CD14-positive monocyte (primary cell): Measurements from ENCODE around the gene TOX3. TPM values are rescaled to one million over a fixed set of nuclear protein-coding genes. Genes with fewer than 3 reads are reported as not detected.

ENCODE experiments used
- DNase-seq, 3 donors: peaks; one replicate each; pipeline ENCODE4 v3.0.0-alpha.2; 2011 to 2022
- H2AFZ ChIP-seq: 2 replicates; pipeline ENCODE4 v1.6.0; 2012; ENCODE audit warnings: mild to moderate bottlenecking, low read depth, low read length, inconsistent platforms; ENCODE audit not compliant: insufficient read depth, poor library complexity, severe bottlenecking
- H3K27ac ChIP-seq, 2 donors: 1 replicate in 1 of 2; 2 replicates in 1 of 2; pipeline ENCODE4 v1.5.1; 2012 to 2013; ENCODE audit warnings: low read length in 2 of 2, control low read depth in 1 of 2, inconsistent platforms in 1 of 2, low read depth in 1 of 2, mild to moderate bottlenecking in 1 of 2
- H3K27me3 ChIP-seq, 2 donors: one replicate each; pipeline versions ENCODE4 v1.6.0 to v1.6.1; 2011 to 2013; ENCODE audit warnings: low read length in 2 of 2; ENCODE audit not compliant: control insufficient read depth in 2 of 2, insufficient read depth in 2 of 2
- H3K36me3 ChIP-seq, 2 donors: replicated peaks in 1 of 2; 1 replicate in 1 of 2; 2 replicates in 1 of 2; pipeline versions ENCODE4 v1.5.1 to v1.6.1; 2012 to 2013; ENCODE audit warnings: low read length in 2 of 2, control low read depth in 1 of 2, inconsistent platforms in 1 of 2, mild to moderate bottlenecking in 1 of 2; ENCODE audit not compliant: insufficient read depth in 2 of 2, control insufficient read depth in 1 of 2
- H3K4me1 ChIP-seq, 2 donors: 1 replicate in 1 of 2; 2 replicates in 1 of 2; pipeline versions ENCODE4 v1.5.1 to v1.6.1; 2012 to 2013; ENCODE audit warnings: low read length in 2 of 2, control low read depth in 1 of 2, inconsistent platforms in 1 of 2, mild to moderate bottlenecking in 1 of 2, moderate library complexity in 1 of 2; ENCODE audit not compliant: insufficient read depth in 2 of 2, control insufficient read depth in 1 of 2
- H3K4me2 ChIP-seq: replicated peaks from 2 replicates; pipeline ENCODE3; 2012; ENCODE audit warnings: low read length, moderate library complexity, mild to moderate bottlenecking; ENCODE audit not compliant: poor library complexity, severe bottlenecking; ENCODE audit errors: extremely low read depth
- H3K4me3 ChIP-seq, 3 experiments: fragments of 200-600 bp in 1 of 3; sonication (generic) in 1 of 3; replicated peaks in 1 of 3; 1 replicate in 2 of 3; 2 replicates in 1 of 3; pipeline ENCODE4 v1.5.1; 2011 to 2013; ENCODE audit warnings: low read length in 3 of 3, mild to moderate bottlenecking in 3 of 3, control low read depth in 2 of 3, low read depth in 2 of 3, inconsistent platforms in 1 of 3, moderate library complexity in 1 of 3
- H3K79me2 ChIP-seq: 2 replicates; pipeline ENCODE4 v1.6.0; 2012; ENCODE audit warnings: mild to moderate bottlenecking, control low read depth, inconsistent platforms, low read length, moderate library complexity; ENCODE audit not compliant: insufficient read depth
- H3K9ac ChIP-seq: 2 replicates; pipeline ENCODE4 v1.6.0; 2017; ENCODE audit warnings: low read length, mild to moderate bottlenecking; ENCODE audit not compliant: insufficient read depth, poor library complexity, severe bottlenecking
- H3K9me3 ChIP-seq, 2 donors: replicated peaks in 1 of 2; 1 replicate in 1 of 2; 2 replicates in 1 of 2; pipeline versions ENCODE4 v1.5.1 to v1.6.1; 2012 to 2013; ENCODE audit warnings: low read length in 2 of 2, control low read depth in 1 of 2; ENCODE audit not compliant: control insufficient read depth in 1 of 2, insufficient read depth in 1 of 2
- H4K20me1 ChIP-seq: 2 replicates; pipeline ENCODE4 v1.6.0; 2012; ENCODE audit warnings: mild to moderate bottlenecking, low read length, control low read depth, moderate library complexity; ENCODE audit not compliant: insufficient read depth
- H3K27ac Mint-ChIP-seq, 7 donors: one replicate each; pipeline ENCODE4 v1.8.0; 2020; ENCODE audit warnings: mild to moderate bottlenecking in 7 of 7, mixed read lengths in 7 of 7, moderate library complexity in 6 of 7, inconsistent platforms in 2 of 7
- H3K27me3 Mint-ChIP-seq, 3 donors: one replicate each; pipeline ENCODE4 v1.8.0; 2021 to 2022; ENCODE audit warnings: low read depth in 3 of 3, mild to moderate bottlenecking in 3 of 3, mixed read lengths in 3 of 3, moderate library complexity in 3 of 3, inconsistent platforms in 1 of 3
- H3K36me3 Mint-ChIP-seq, 2 donors: one replicate each; pipeline ENCODE4 v1.8.0; 2020; ENCODE audit warnings: mixed read lengths in 2 of 2, inconsistent platforms in 1 of 2, mild to moderate bottlenecking in 1 of 2
- H3K4me1 Mint-ChIP-seq: one replicate; pipeline ENCODE4 v1.8.0; 2020; ENCODE audit warnings: mild to moderate bottlenecking, mixed read lengths
- H3K4me3 Mint-ChIP-seq, 2 donors: one replicate each; pipeline ENCODE4 v1.8.0; 2020; ENCODE audit warnings: mild to moderate bottlenecking in 2 of 2, mixed read lengths in 2 of 2, moderate library complexity in 1 of 2
- H3K9me3 Mint-ChIP-seq, 7 donors: one replicate each; pipeline ENCODE4 v1.8.0; 2020 to 2022; ENCODE audit warnings: mixed read lengths in 7 of 7, mild to moderate bottlenecking in 6 of 7, moderate library complexity in 6 of 7, inconsistent platforms in 2 of 7
- CTCF ChIP-seq: fragments of 200-600 bp; IDR thresholded peaks from one replicate; pipeline ENCODE4 v1.8.0; 2022; ENCODE audit warnings: antibody characterized with exemption, mild to moderate bottlenecking
- WGBS: methylation state at CpG from one replicate; pipeline ENCODE4 v1.1.5; 2013; ENCODE audit warnings: missing lambda C conversion rate; ENCODE audit not compliant: insufficient coverage; 5-methylcytosine and 5-hydroxymethylcytosine counted together
- intact Hi-C, 2 donors: fragments of 100-400 bp; cut with micrococcal nuclease; formaldehyde crosslinking; loops; one replicate each; pipeline versions ENCODE4 v1.15.0 to v1.15.1; 2023
- polyA plus RNA-seq, 3 donors: library from polyadenylated mRNA; depleted of rRNA in 1 of 3; unstranded in 2 of 3; stranded (reverse) in 1 of 3; fragments of 300-500 nt in 2 of 3; fragments of >200 nt in 1 of 3; fragmentation: Illumina TruSeq in 2 of 3; gene quantifications; 1 replicate in 2 of 3; 2 replicates in 1 of 3; pipeline ENCODE4 v1.2.3, GENCODE V29; 2012 to 2021

Gene TOX3
- polyA plus RNA-seq, 3 donors, result not detected

DNA sequence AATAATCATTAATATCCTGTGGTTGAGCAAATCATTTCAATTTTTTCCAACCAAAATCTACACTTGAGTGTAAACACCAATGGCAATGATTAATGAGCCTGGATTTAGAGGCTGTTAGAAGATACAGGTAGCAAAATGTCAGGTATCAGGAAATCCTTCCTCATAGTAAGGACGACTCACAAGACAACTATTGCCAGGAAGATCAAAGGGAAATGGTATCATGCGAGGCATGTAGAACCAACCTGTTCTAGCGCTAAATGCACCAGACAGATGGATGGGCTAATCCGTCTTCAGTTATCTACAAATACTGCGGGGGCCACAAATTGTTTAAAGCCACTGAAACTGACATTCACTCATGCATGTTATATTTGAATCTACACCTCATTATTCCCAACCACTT, 28.1 kb downstream of the TOX3 start:
- DNase-seq, result no peak
- no peak for TF ChIP-seq CTCF
- H3K27me3 Mint-ChIP-seq, result peaks cover 0 to 3% (median 1%) of the 10 kb centered on the region in 3 donors
- no peak overlapping the region for H3K27ac ChIP-seq
- no peaks in the 10 kb centered on the region for H3K9me3 ChIP-seq
- no peaks in the 10 kb centered on the region for H4K20me1 ChIP-seq
- 79% methylated on average over 5 of the region's 5 CpGs for WGBS
- no peak overlapping the region for H3K4me3 ChIP-seq
- no peak overlapping the region for H3K4me2 ChIP-seq
- peaks cover 0 to 9% (median 4%) of the 10 kb centered on the region in 7 donors for H3K9me3 Mint-ChIP-seq
- intact Hi-C loops, result no loop called here
- H3K27ac Mint-ChIP-seq, result no peak overlapping the region
- H3K36me3 Mint-ChIP-seq, result no peaks in the 10 kb centered on the region
- no peaks in the 10 kb centered on the region for H3K36me3 ChIP-seq
- no peaks in the 10 kb centered on the region for H3K27me3 ChIP-seq
- H3K79me2 ChIP-seq, result no peaks in the 10 kb centered on the region
- H3K9ac ChIP-seq, result no peak overlapping the region
- no peaks in the 10 kb centered on the region for H3K4me1 Mint-ChIP-seq
- H2AFZ ChIP-seq, result no peak overlapping the region
- no peak overlapping the region for H3K4me3 Mint-ChIP-seq
- H3K4me1 ChIP-seq, result no peaks in the 10 kb centered on the region

DNA sequence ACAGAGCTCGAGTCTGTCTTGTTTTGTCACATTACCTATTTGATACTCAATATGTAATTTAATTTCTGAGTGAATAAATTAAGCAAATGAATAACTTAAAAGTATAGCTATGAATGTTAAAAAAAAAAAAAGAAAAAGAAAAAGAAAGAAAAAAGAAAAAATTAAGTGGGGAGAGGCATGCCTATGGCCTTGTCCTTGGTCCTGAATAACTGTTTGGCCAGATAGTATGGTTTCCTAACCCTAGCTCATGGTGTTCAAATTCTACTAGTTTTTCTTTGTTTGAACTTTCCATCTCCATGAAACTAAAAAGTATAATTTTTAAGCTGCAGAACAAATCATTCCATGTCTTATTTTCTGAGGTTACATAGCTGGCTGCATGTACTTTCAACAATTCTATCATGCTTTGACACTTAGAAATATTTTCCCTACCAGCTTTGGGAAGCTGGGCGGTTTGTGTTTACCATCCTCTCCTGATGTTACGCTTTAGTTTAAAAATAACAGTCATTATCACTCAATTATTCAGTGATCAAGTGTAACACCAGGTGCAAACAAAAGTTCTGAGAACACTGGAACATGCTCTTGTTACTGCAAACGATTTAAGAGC, 31.8 kb downstream of the TOX3 start:
- Mint-ChIP-seq H3K4me1 (no peaks in the 10 kb centered on the region), H3K36me3 (no peaks in the 10 kb centered on the region), H3K27ac (no peak overlapping the region), H3K4me3 (no peak overlapping the region), H3K27me3 (peaks cover 0 to 3% (median 1%) of the 10 kb centered on the region in 3 donors), H3K9me3 (peaks cover 0 to 7% (median 0%) of the 10 kb centered on the region in 7 donors)
- Histone ChIP-seq H3K9me3 (peaks cover 0 to 2% of the 10 kb centered on the region in 2 donors), H3K4me2 (no peak overlapping the region), H3K4me1 (no peaks in the 10 kb centered on the region), H3K4me3 (no peak overlapping the region), H3K9ac (no peak overlapping the region), H4K20me1 (no peaks in the 10 kb centered on the region), H3K27ac (no peak overlapping the region), H3K36me3 (no peaks in the 10 kb centered on the region), H3K27me3 (no peaks in the 10 kb centered on the region), H3K79me2 (no peaks in the 10 kb centered on the region), H2AFZ (no peak overlapping the region)
- intact Hi-C loops, result no loop called here
- DNase-seq, result no peak
- WGBS, result 90% methylated on average over 2 of the region's 4 CpGs
- no peak for TF ChIP-seq CTCF
